ENCODE data around the gene WNT1. TPM values are rescaled to one million over a fixed set of nuclear protein-coding genes. Genes with fewer than 3 reads are reported as not detected.
A peak's percentile ranks its signal among the peaks of the same experiment; 100 is the strongest.

The WNT1 gene
- polyA plus RNA-seq, 3 donors, result 0.33 TPM; not detected in 2

- H4K20me1 ChIP-seq (ENCODE audit: insufficient read depth, low read length), result peaks cover 71% of the 10 kb centered on the region
- peaks cover 19 to 21% of the 10 kb centered on the region in 2 donors for H3K36me3 Mint-ChIP-seq
- intact Hi-C loops (cut with micrococcal nuclease), result no loop called here
- H3K79me2 ChIP-seq (ENCODE audit: insufficient read depth, low read length), result peaks cover 70% of the 10 kb centered on the region
- peaks cover 31 to 41% of the 10 kb centered on the region in 2 donors for H3K4me1 ChIP-seq (ENCODE audit: control insufficient read depth in 1 of 2, insufficient read depth in 2 of 2, low read length in 2 of 2)
- peak in 2 of 3 donors; percentile 68 to 75 for DNase-seq
- 14% methylated on average over 1 of the region's 3 CpGs for WGBS (ENCODE audit: insufficient coverage)
- H3K4me3 ChIP-seq (replicated peaks in 1 of 3; ENCODE audit: low read depth in 2 of 3, low read length in 3 of 3), result peak overlapping the region in 1 of 3 experiments; percentile 95
- H3K9me3 Mint-ChIP-seq, result peaks cover 0 to 4% (median 0%) of the 10 kb centered on the region in 7 donors
- H3K27me3 ChIP-seq (ENCODE audit: control insufficient read depth in 2 of 2, insufficient read depth in 2 of 2, low read length in 2 of 2), result no peaks in the 10 kb centered on the region
- H3K27ac ChIP-seq (ENCODE audit: low read depth in 1 of 2, low read length in 2 of 2), result peak overlapping the region; percentile 20 to 58
- H3K27ac Mint-ChIP-seq, result peak overlapping the region; percentile 63 to 92 (median 78)
- H3K36me3 ChIP-seq (replicated peaks in 1 of 2; ENCODE audit: control insufficient read depth in 1 of 2, insufficient read depth in 2 of 2, low read length in 2 of 2), result peaks cover 7 to 30% of the 10 kb centered on the region in 2 donors
- H3K9me3 ChIP-seq (replicated peaks in 1 of 2; ENCODE audit: control insufficient read depth in 1 of 2, insufficient read depth in 1 of 2, low read length in 2 of 2), result no peaks in the 10 kb centered on the region
- H3K4me1 Mint-ChIP-seq, result peaks cover 45% of the 10 kb centered on the region
- TF ChIP-seq CTCF (IDR thresholded peaks at IDR 0.05), result no peak
- H2AFZ ChIP-seq (ENCODE audit: insufficient read depth, low read depth, low read length, poor library complexity, severe bottlenecking), result no peak overlapping the region
- peaks cover 0 to 10% (median 2%) of the 10 kb centered on the region in 3 donors for H3K27me3 Mint-ChIP-seq (ENCODE audit: low read depth in 3 of 3)
- H3K9ac ChIP-seq (ENCODE audit: insufficient read depth, low read length, poor library complexity, severe bottlenecking), result no peak overlapping the region
- peak overlapping the region; percentile 38 for H3K4me2 ChIP-seq (replicated peaks; ENCODE audit: extremely low read depth, low read length, poor library complexity, severe bottlenecking)
- H3K4me3 Mint-ChIP-seq, result peak overlapping the region in 1 of 2 donors; percentile 54
These were observed 23.2 kb upstream of the WNT1 start for GRCh38 chr12:48954841-48955501.

- peaks cover 2 to 13% (median 6%) of the 10 kb centered on the region in 3 donors for H3K27me3 Mint-ChIP-seq (ENCODE audit: low read depth in 3 of 3)
- Histone ChIP-seq H4K20me1 (ENCODE audit: insufficient read depth, low read length) (peaks cover 56% of the 10 kb centered on the region), H3K4me3 (replicated peaks in 1 of 3; ENCODE audit: low read depth in 2 of 3, low read length in 3 of 3) (peak overlapping the region; percentile 84 to 98 (median 95)), H3K4me1 (ENCODE audit: control insufficient read depth in 1 of 2, insufficient read depth in 2 of 2, low read length in 2 of 2) (peaks cover 31 to 41% of the 10 kb centered on the region in 2 donors), H3K27me3 (ENCODE audit: control insufficient read depth in 2 of 2, insufficient read depth in 2 of 2, low read length in 2 of 2) (peaks cover 0 to under 1% of the 10 kb centered on the region in 2 donors), H3K36me3 (replicated peaks in 1 of 2; ENCODE audit: control insufficient read depth in 1 of 2, insufficient read depth in 2 of 2, low read length in 2 of 2) (peaks cover 7 to 19% of the 10 kb centered on the region in 2 donors), H2AFZ (ENCODE audit: insufficient read depth, low read depth, low read length, poor library complexity, severe bottlenecking) (peak overlapping the region; percentile 95), H3K4me2 (replicated peaks; ENCODE audit: extremely low read depth, low read length, poor library complexity, severe bottlenecking) (peak overlapping the region; percentile 90), H3K9ac (ENCODE audit: insufficient read depth, low read length, poor library complexity, severe bottlenecking) (peak overlapping the region; percentile 82), H3K9me3 (replicated peaks in 1 of 2; ENCODE audit: control insufficient read depth in 1 of 2, insufficient read depth in 1 of 2, low read length in 2 of 2) (no peaks in the 10 kb centered on the region), H3K27ac (ENCODE audit: low read depth in 1 of 2, low read length in 2 of 2) (peak overlapping the region; percentile 75 to 79), H3K79me2 (ENCODE audit: insufficient read depth, low read length) (peaks cover 55% of the 10 kb centered on the region)
- H3K27ac Mint-ChIP-seq, result peak overlapping the region; percentile 85 to 97 (median 94)
- peak overlapping the region; percentile 96 to 97 for H3K4me3 Mint-ChIP-seq
- peaks cover 0 to 2% (median 0%) of the 10 kb centered on the region in 7 donors for H3K9me3 Mint-ChIP-seq
- peak in 2 of 3 donors; percentile 51 to 76 for DNase-seq
- WGBS (ENCODE audit: insufficient coverage), result 0% methylated on average over 19 of the region's 29 CpGs
- no peak for TF ChIP-seq CTCF (IDR thresholded peaks at IDR 0.05)
- H3K4me1 Mint-ChIP-seq, result peaks cover 45% of the 10 kb centered on the region
- H3K36me3 Mint-ChIP-seq, result peaks cover 17 to 21% of the 10 kb centered on the region in 2 donors
- intact Hi-C loops (cut with micrococcal nuclease), result no loop called here
These were observed 21.6 kb upstream of the WNT1 start for GRCh38 chr12:48956279-48957140.
